ENCODE data around the gene PRH1.

Gene PRH1

DNA sequence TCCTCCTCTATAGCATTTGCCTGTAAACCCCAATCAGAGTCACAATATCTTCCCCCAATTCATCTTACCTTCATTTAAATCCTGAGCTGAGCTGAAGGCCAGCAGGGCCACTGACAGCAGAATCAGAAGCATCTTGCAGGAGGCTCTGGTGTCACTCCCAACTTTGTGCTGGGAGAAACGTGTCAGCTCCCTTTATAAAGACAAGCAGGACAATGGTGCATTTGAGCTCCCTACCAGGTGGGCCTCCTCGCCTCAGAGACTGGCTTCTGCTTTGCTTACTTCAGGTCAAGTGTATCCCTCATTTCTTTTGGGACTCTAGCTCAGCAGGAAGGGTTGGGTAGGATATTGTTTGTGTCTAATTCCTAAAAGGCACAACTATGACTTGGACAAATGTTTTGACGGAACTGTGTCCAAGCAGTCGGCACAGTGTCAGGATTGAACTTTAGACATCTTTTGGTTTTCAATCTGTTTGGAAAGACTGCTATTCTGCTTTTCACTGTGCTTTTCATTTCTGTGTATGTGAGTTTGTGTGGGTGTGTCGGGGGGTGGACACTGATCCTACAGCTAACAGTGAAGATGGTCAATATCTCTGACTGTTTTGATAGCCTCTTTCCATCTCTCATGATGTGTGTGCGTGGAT is at the start of gene PRH1:
Gene PRH1, minus strand, starts transcription at position 170 of the 640 bp plus-strand sequence. Its CDS starts 38 bp downstream, at position 132.
- no peak for DNase-seq (ENCODE audit: low spot score)

DNA sequence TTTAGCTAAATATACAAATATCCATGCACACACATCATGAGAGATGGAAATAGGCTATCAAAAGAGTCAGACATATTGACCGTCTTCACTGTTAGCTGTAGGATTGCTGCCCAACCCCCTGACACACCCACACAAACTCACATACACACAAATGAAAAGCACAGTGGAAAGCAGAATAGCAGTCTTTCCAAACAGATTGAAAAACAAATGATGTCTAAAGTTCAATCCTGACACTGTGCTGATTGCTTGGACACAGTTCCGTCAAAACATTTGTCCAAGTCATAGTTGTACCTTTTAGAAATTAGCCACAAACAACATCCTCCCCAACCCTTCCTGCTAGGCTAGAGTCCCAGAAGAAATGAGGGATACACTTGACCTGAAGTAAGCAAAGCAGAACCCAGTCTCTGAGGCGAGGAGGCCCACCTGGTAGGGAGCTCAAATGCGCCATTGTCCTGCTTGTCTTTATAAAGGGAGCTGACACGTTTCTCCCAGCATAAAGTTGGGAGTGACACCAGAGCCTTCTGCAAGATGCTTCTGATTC is 44.8 kb upstream of the PRH1 start, which contains the start of gene PRH2:
Gene PRH2, plus strand, starts transcription at position 491 of the 541 bp plus-strand sequence. Its CDS starts 38 bp downstream, at position 529.
- DNase-seq (ENCODE audit: low spot score), result no peak

DNA sequence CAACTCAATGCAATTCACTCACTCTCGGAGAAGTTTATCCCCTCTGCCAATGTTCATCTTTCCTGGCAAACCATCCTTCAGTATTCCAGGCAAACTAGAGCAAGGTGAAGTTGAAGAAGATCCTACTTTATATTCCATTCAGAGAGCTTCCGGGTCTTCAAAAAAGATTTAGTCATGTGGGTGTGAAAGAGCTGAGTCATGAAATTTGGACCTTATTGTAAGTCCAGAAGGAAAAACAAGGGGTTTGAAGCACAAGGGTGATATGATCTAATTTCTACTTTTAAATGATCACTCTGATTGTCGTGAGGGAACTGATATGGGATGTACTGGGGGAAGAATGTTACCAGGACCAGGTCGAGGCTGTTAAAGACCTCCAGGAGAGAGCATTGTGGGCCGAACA is 42.2 kb upstream of the PRH1 start:
- no peak for DNase-seq (ENCODE audit: low spot score)

DNA sequence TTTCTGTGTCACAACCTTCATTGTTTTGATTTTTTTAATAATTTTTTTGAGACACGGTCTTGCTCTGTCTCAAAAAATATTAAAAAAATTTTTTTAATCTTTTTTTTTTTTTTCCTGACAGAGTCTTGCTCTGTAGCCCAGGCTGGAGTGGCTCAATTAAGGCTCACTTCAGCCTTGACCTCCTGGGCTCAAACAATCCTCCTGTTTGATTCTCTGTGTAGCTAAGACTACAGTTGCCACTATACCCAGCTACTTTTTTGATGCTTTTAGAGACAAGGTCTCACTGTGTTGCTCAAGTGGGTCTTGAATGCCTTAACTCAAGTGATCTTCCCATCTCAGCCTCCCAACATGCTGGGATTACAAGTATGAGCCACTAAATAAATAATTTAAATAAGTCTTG is 35.8 kb upstream of the PRH1 start:
- no peak for DNase-seq (ENCODE audit: low spot score)

DNA sequence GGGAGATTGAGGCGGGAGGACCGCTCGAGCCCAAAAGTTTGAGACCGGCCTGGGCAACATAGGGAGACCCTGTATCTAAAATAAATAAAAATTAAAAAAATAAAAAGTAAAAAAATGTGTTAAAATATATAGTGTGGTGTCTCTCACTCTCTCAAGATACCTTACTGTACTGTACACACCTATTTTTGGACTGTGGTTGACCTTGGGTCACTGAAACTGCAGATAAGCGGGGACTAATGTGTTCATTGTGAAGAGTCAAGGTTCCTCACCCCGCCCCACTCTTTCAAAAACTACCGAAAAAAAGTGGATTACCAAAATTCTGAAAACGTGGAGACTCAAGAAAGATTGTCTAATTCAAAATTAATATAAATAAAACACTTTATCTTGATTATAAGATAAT is 26.3 kb upstream of the PRH1 start:
- DNase-seq (ENCODE audit: low spot score), result no peak

DNA sequence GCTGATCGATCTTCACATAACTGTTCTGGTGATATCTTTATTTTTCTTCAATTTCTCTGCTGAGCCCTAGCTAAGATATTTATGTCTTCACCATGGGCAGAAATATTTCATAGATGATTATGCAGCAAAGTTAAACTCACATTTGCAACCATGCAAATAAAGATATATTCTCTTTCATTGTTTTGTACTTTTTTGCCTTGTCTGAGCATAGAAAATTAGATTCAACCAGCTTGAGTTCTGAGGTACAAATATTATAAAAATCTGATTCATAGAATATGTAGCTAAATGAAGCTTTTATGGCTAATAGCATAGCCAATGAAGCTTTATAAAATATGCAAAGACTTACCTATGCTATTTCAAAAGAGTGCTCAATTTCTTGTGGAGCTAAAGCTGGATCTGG is 25.4 kb upstream of the PRH1 start, which contains the start of gene TAS2R13:
Gene TAS2R13, minus strand, starts transcription at position 101 of the 400 bp plus-strand sequence. CDS start 264 bp downstream, outside the sequence.
- DNase-seq (ENCODE audit: low spot score), result no peak

DNA sequence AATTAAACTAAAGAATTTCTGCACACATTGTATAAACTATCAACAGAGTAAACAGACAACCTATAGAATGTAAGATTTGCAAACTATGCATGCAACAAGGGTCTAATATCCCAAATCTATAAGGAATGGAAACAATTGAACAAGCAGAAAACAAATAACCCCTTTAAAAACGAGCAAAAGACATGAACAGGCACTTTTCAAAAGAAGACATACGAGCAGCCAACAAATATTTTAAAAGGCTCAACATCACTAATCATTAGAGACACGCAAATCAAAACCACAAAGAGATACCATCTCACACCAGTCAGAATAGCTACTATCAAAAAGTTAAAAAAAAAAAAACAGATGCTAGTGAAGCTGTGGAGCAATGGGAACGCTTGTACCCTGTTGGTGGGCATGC is 20.6 kb upstream of the PRH1 start:
- no peak for DNase-seq (ENCODE audit: low spot score)

DNA sequence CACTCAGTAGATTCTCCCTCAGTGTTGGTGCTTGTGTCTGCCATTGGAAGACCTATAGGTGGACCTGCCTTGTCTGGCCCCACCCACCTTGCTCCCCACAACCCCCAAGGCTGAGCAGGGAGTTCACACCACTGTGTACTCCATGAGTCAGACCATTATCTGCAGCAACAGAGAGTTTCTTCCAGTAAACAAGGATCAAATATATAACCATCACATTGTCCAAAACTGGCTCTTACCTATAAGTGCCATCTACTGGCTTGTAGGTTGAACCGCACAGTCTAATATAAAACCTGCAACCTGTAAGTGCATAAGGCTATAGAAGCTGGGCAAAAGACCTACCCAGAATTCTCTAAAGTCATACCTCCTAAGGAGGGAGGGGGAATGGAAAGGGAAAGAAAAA is 17.4 kb upstream of the PRH1 start:
- DNase-seq (ENCODE audit: low spot score), result no peak

DNA sequence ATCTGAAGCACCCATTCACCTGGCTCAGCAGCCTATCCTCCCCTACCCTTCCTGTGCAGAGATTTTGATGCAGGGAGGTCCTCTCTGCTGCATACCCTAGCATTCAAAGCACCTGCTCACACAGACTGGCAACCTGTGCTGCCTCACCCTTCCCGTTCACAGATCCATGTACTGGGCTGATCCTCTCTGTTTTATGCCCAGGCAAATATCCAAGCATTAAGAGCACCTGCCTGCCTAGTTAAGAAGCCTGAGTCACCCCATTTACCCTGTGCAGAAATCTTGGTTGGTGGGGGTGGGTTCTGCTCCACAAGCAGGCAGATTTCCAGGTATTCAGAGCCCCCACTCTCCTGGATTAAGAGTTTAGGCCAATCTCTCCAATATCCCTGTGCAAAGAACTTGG is 16.9 kb upstream of the PRH1 start:
- DNase-seq (ENCODE audit: low spot score), result no peak

DNA sequence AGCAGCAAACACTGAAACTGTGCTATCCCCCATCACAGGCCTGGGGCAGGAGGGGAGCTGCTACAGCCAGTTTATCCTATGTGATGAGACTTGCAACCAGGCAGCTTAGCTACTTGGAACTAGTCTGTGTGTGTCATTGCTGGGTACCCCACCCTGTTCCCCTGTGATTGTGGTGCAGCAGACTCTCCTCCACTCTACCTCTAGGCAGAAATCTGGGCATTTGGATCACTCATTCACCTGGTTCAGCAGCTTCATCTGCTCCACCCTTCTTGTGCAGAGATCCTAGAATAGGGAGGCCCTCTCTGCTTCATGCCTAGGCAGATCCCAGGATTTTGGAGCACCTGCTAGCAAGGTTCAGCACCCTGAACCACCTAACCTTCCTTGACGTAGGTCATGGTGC is 16.5 kb upstream of the PRH1 start:
- DNase-seq (ENCODE audit: low spot score), result no peak

DNA sequence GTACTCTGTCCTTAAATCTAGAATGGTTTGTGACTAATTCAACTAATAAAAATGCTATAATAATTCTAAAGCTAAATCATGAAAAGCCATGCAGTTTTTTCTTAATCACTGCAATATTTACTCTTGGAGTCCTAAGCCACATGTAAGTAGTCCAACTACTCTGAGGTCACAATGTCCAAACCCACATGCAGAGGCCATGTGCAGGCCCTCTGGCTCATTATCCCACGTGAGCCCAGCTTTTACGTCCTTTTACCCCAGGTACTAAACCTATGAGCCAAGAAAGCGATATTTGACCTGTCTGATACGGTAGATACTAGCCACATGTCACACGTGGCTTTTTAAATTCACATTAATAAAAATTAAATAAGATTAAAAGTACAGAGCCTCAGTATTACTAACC is 12.8 kb upstream of the PRH1 start:
- no peak for DNase-seq (ENCODE audit: low spot score)

DNA sequence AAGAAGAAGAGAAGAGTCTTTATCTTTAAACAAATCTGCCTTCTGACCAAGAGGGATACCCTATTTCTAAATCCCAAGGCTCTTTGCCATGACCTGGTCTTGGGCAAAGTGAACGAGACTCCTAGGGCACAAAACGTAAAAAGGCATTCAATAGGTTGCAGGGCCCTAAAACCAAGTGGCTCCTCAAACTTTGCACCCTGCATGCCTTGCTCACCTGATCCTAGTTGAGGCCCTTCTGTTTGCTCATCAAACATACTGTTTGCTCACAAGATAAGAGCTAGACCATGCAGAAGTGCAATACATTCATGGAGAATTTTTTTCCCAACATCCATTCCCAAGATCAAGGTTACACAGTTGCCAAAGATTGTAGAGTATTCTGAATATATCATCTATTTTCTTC is 7.9 kb upstream of the PRH1 start:
- DNase-seq (ENCODE audit: low spot score), result no peak

DNA sequence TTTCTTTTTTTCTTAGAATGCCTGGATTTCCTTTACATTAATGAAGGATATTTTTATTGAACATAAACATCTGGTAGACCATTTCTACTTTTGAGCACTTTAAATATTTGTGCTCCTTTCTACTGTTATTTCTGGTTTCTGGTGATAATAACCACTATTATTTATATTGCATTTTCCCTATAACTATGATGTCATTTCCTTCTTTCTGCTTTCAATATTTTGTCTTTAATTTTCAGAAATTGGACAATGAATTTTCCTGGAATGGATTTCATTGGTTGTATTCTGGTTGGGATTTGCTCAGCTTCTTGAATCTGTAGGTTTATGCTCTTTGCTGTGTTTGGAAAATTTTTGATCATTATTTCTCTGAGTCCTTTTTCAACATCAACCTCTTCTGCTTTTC is 5.2 kb upstream of the PRH1 start:
- DNase-seq (ENCODE audit: low spot score), result no peak

DNA sequence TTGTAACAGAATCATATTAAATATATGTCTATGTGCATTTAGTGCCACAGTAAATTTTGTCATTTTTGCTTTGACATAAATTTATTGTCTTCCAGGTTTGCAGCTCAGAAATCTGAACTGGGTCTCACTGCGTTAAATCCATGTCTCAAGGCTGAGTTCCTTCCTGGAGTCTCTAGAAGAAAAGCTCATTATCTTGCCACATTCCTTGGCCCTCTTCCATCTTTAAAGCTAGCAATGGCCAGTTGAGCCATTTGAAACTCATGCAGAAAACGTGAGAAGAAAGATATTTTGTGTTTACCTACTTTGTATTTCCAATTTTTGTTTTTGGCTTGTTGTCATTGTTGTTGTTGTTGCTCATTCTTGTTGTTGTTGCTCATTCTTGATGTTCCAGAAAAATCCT is 10.7 kb downstream of the PRH1 start:
- DNase-seq (ENCODE audit: low spot score), result no peak

DNA sequence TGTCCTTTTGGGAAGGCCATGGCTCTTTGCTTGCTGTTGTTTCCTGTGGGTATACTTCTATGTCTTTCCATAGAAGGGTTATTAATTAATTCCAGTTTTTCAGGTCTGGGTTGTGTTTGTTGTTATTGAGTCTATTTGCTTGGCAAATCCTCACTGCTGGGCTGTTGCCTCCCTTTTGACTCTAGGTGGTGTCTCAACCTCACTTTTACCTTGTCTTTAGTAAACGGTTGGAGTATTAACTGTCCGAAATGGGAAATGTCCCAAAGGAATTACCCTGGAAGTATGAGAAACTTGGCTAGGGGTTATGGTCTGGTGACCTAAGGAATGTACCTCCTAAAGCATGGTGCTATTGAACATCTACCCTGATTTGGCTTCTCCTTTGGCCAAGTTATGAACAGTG is 16.7 kb downstream of the PRH1 start:
- DNase-seq (ENCODE audit: low spot score), result no peak

DNA sequence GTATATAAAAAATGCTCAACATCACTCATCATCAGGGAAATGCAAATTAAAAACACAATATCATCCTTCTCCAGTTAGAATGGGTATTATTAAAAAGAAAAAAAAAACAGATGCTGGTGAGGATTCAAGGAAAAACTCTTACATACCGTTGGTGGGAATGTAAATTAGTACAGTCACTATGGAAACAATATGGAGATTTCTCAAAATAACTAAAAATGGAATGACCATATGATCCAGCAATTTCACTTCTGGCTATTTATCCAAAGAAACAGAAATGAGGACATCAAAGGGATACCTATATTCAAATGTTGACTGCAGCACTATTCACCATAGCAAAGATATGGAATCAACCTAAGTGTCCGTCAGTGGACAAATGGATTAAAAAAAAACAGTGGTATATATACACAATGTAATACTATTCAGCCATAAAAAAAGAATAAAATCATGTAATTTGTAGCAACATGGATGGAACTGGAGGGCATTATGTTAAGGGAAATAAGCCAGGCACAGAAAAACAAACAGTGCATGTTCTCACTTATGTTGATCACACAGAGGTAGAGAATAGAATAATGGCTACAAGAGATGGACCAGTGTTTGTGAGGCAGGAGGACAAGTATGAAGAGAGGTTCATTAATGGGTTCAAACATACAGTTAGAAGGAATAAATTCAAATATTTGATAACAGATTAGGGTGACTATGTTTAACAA is 20.4 kb downstream of the PRH1 start:
- no peak for DNase-seq (ENCODE audit: low spot score)

DNA sequence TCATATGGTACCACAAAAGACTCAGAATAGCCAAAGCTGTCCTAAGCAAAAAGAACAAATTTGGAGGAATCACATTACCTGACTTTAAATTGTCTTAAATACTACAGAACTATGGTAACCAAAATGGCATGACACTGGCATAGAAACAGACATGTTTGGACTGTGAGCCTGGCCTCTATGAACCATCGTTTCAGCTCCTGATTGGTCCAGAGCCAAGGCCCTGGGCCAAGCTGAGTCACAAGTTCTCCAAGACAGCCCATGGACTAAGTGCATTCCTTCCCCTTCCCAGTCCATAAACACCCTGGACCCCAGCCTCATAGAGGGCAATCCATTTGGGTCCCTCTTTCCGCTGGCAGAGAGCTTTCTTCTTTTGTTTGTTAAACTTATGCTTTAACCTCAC is 22.7 kb downstream of the PRH1 start:
- no peak for DNase-seq (ENCODE audit: low spot score)

DNA sequence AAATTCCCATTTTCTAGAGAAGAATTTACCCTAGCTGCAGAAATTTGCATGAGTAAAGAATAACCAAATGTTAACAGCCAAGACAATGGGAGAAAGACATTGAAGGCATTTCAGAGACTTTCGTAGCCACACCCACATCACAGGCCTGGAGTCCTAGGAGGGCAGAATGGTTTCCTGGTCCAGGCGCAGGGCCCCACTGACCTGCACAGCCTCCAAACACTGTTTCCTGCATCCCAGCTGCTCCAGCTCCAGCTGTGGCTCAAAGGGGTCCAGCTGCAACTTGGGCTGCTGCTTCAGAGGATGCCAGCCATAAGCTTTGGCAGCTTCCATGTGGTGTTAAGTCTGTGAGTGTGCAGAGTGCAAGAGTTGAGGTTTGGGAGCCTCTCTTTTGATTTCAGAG is 28.2 kb downstream of the PRH1 start:
- DNase-seq (ENCODE audit: low spot score), result no peak

DNA sequence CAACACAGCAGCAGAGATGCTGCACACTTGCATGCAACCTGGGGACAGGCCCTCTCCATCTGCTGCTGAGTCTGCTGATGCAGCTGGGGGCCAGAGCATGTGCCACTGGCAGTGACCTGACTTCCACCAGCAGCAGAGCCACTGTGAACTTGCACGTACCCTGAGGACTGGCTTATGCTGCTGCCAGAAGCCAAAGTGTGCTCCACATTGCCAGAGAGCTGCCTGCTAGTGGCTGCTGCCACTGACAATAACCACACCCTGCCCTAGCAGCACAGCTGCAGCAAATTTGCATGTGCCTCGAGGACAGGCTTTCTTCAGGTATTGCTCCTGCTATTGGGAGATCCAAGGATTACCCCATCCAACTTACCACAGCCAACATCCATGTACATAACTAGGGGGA is 30.3 kb downstream of the PRH1 start:
- DNase-seq (ENCODE audit: low spot score), result no peak

DNA sequence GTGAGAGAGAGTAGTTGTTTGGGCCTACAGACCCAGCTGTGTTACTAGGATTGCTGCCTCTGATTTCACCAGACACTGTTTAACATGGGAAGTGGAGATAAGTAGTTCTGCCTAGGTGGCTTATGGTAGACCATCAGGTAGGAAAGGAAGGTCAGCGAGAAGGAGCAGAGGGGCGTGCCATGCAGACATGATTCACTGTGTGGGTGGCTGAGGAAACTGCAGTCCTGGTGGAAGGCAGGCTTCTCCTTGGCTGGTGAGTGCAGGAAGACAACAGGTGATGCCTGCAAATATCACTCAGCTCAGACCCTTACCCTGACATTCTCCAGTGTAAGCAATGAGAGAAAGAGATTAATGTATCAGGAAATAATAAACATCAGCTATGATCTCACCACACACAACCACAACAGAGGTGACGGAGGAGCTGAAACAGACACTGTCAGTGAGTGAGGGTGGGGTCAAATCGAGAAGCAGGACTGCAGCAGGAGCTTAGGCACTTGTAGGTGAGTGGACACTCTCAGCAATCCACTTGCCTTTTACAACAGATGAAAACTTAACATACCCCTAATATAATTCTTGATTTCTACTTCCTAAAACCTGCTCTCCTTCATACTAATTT is 32.7 kb downstream of the PRH1 start:
- no peak for DNase-seq (ENCODE audit: low spot score)

DNA sequence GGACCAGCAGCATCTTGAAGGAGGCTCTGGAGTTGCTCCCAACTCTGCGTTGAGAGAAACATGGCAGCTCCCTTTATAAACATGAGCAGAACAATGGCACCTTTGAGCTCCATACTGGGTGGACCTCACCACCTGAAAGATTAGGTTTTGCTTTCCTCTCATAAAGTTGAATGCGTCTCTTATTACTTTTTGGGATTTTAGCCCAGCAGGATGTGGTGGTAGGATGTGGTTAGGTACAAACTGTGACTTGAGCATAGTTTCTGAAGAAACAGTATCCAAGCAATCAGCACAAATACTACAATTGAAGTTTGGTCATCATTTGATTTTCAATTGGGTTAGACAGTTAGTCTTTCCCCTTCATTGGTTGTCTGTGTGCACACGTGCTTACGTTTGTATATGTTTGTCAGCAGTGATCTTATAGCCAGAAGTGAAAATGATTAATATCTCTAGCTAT is 34.6 kb downstream of the PRH1 start, which contains the start of gene PRR4:
Gene PRR4, minus strand, starts transcription at position 51 of the 454 bp plus-strand sequence. Its CDS starts 38 bp downstream, at position 13.
- no peak for DNase-seq (ENCODE audit: low spot score)

DNA sequence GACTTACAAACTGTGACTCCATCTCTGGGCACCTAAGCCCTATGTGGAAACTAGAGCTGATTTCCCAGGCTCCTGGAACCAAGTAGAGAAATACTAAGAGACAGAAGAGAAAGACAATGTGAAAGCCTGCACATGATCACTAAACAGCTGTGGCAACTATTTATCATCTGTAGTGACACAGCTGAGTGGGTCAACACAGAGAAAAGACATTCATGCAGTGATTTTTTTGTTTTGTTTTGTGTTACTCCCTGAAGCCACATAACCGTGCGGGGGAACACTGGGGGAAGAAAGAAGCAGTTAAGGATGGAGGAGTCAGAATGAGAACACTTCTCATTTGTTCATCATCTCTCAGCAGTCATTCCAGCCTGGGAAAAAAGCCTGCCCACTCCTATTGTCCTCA is 36.3 kb downstream of the PRH1 start:
- DNase-seq (ENCODE audit: low spot score), result no peak

DNA sequence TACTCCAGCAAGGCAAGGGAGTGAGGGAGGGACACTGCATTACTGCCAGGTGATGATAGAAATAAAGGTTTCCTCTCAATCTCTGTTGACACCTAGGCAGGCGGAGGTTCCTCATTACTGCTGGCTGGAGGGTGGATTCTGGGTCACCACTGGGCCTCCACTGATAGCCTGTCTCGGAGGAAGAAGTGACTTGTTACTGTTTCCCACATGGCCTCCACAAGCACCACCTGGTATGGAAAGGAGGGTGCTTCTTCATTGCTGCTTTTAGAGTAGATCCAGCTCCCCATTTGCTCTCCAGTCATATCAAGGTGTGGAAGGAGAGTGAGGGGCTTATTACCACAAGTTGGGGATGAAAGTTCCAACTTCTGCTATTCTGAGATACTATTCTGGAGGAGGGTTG is 41.2 kb downstream of the PRH1 start:
- no peak for DNase-seq (ENCODE audit: low spot score)

All from LoVo (cell line).